GM12873 (cell line): ENCODE measurements around the gene DCTN3.

ENCODE experiments used
- CTCF ChIP-seq: IDR thresholded peaks from 2 replicates; pipeline ENCODE4 v1.5.1; 2012; ENCODE audit warnings: low read depth, mild to moderate bottlenecking, moderate library complexity, low read length, control low read depth; ENCODE audit not compliant: insufficient read depth; ENCODE audit errors: missing control alignments

Gene DCTN3

GRCh38 chr9:34644766-34645314 is 24.5 kb upstream of the DCTN3 start:
- TF ChIP-seq CTCF = no peak

- TF ChIP-seq CTCF = no peak
Measured at GRCh38 chr9:34642679-34643078, 22.4 kb upstream of the DCTN3 start.

- TF ChIP-seq CTCF = no peak
Measured at GRCh38 chr9:34638138-34638445, 17.8 kb upstream of the DCTN3 start.

GRCh38 chr9:34637356-34638137 is 17.3 kb upstream of the DCTN3 start, which contains the start of gene SIGMAR1:
TSS of gene SIGMAR1 (minus strand) at chr9:34637787. CDS start at chr9:34637697, 90 bp downstream.
- no peak for TF ChIP-seq CTCF

GRCh38 chr9:34636791-34637355 is 16.6 kb upstream of the DCTN3 start:
- no peak for TF ChIP-seq CTCF

GRCh38 chr9:34635556-34635955 is 15.3 kb upstream of the DCTN3 start:
- TF ChIP-seq CTCF = no peak

- peak; percentile 1 for TF ChIP-seq CTCF
Measured at GRCh38 chr9:34634551-34635248, 14.4 kb upstream of the DCTN3 start.
